GM23248 (cell line): ENCODE measurements around the gene MYO5A.

Source experiments
- EZH2 ChIP-seq: fragments of 200-600 bp; sonication (generic); IDR thresholded peaks from 2 replicates; pipeline ENCODE4 v1.6.1; 2018; ENCODE audit warnings: antibody characterized with exemption, mild to moderate bottlenecking; ENCODE audit not compliant: insufficient read depth, poor library complexity, severe bottlenecking
- EZH2phosphoT487 ChIP-seq: fragments of 200-600 bp; sonication (generic); IDR thresholded peaks from 2 replicates; pipeline ENCODE4 v1.6.1; 2018; ENCODE audit warnings: antibody characterized with exemption, moderate library complexity, mild to moderate bottlenecking, low read depth; ENCODE audit not compliant: insufficient read depth

DNA sequence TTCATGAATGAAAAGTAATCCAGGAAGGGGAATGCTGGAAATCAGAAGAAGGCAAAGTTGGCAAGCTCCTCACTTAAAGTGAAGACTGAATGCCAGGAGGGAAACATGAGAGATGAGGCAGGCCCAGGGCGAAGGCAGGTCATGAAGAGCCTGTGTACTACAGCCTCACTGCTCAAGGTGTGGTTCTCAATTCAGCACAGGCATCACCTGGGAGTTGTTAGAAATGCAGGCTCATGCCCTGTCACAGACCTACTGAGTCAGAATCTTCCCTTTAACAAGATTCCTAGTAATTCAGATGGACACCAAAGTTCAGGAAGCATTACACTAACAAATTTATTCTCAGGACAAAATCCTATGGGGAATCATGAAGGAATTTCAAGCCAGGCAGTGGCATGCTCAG lies 14.2 kb downstream of the MYO5A start:
- no peak for TF ChIP-seq EZH2
- no peak for TF ChIP-seq EZH2phosphoT487
